Central memory CD4-positive, alpha-beta T cell (primary cell): ENCODE data around the gene RNF225.
"Not testable (repeated sequence)": the region's sequence is repeated elsewhere in the genome, so short reads cannot be mapped to it uniquely, and the experiment has no call there.

ENCODE experiments used
- DNase-seq: peaks from one replicate; pipeline ENCODE4 v3.0.0; 2022
- total RNA-seq, 3 experiments: gene quantifications; one replicate each; lab custom pipeline; 2026; lab: John Stamatoyannopoulos, UW

The RNF225 gene
- 0 to 1.1 (median 0.71) reads per million in 3 experiments for total RNA-seq

GRCh38 chr19:58395220-58395978, at the start of gene RNF225:
RNF225 (plus strand) TSS chr19:58395656; CDS start chr19:58396090, 434 bp downstream.
- DNase-seq: no peak

GRCh38 chr19:58346961-58347929, 48.2 kb upstream of the RNF225 start:
- peak; percentile 69 for DNase-seq

GRCh38 chr19:58348080-58348479, 47.4 kb upstream of the RNF225 start:
- DNase-seq: not testable (repeated sequence)

GRCh38 chr19:58349590-58349989, 45.9 kb upstream of the RNF225 start:
- DNase-seq: no peak

- no peak for DNase-seq
Observed at GRCh38 chr19:58350001-58350861, 45.2 kb upstream of the RNF225 start.

GRCh38 chr19:58350871-58351557, 44.4 kb upstream of the RNF225 start:
- DNase-seq: no peak

- no peak for DNase-seq
Observed at GRCh38 chr19:58351558-58351878, 43.9 kb upstream of the RNF225 start.

GRCh38 chr19:58351990-58352755, 43.3 kb upstream of the RNF225 start:
- no peak for DNase-seq

GRCh38 chr19:58352760-58353671, 42.4 kb upstream of the RNF225 start, which contains the start of gene A1BG:
A1BG (minus strand) TSS chr19:58353492; CDS start chr19:58353437, 55 bp downstream.
- DNase-seq: no peak

GRCh38 chr19:58353717-58354477, 41.6 kb upstream of the RNF225 start:
- no peak for DNase-seq

- no peak for DNase-seq
Observed at GRCh38 chr19:58354478-58355030, 40.9 kb upstream of the RNF225 start.

- no peak for DNase-seq
Observed at GRCh38 chr19:58355215-58355796, 40.1 kb upstream of the RNF225 start.

- peak; percentile 41 for DNase-seq
Observed at GRCh38 chr19:58355908-58356765, 39.3 kb upstream of the RNF225 start.

GRCh38 chr19:58356766-58357480, 38.5 kb upstream of the RNF225 start:
- no peak for DNase-seq

- DNase-seq: no peak
Observed at GRCh38 chr19:58357481-58358145, 37.8 kb upstream of the RNF225 start.

- DNase-seq: no peak
Observed at GRCh38 chr19:58361900-58362271, 33.6 kb upstream of the RNF225 start.
